Neural progenitor cell (in vitro differentiated cells): ENCODE results near the gene TUSC7. TPM values are rescaled to one million over a fixed set of nuclear protein-coding genes. Genes with fewer than 3 reads are reported as not detected.

Experiments used
- DNase-seq: peaks from one replicate; pipeline ENCODE4 v3.0.0-alpha.2; 2016; ENCODE audit warnings: low spot score
- H2AFZ ChIP-seq: fragments of 200-600 bp; sonication (generic); replicated peaks from 2 replicates; pipeline ENCODE4 v1.6.1; 2016; ENCODE audit warnings: antibody characterized with exemption
- H3F3A ChIP-seq: fragments of 200-600 bp; sonication (generic); 2 replicates; pipeline ENCODE4 v1.6.1; 2016; ENCODE audit warnings: antibody characterized with exemption, low read depth
- H3K27ac ChIP-seq: fragments of 200-600 bp; sonication (generic); 2 replicates; pipeline ENCODE4 v1.5.1; 2016; ENCODE audit warnings: mild to moderate bottlenecking
- H3K27me3 ChIP-seq: fragments of 200-600 bp; sonication (generic); 2 replicates; pipeline ENCODE4 v1.6.1; 2016; ENCODE audit warnings: mild to moderate bottlenecking, moderate library complexity
- H3K36me3 ChIP-seq: fragments of 200-600 bp; sonication (generic); 2 replicates; pipeline ENCODE4 v1.5.1; 2016
- H3K4me1 ChIP-seq: fragments of 200-600 bp; sonication (generic); 2 replicates; pipeline ENCODE4 v1.6.1; 2016; ENCODE audit warnings: mixed run types
- H3K4me2 ChIP-seq: fragments of 200-600 bp; sonication (generic); 2 replicates; pipeline ENCODE4 v1.6.1; 2016
- H3K4me3 ChIP-seq: fragments of 200-600 bp; sonication (generic); 2 replicates; pipeline ENCODE4 v1.5.1; 2016
- H3K79me2 ChIP-seq: fragments of 200-600 bp; sonication (generic); 2 replicates; pipeline ENCODE4 v1.6.1; 2016; ENCODE audit warnings: low read depth
- H3K9ac ChIP-seq: fragments of 200-600 bp; sonication (generic); 2 replicates; pipeline ENCODE4 v1.6.1; 2016
- H3K9me3 ChIP-seq: fragments of 200-600 bp; sonication (generic); 2 replicates; pipeline ENCODE4 v1.5.1; 2016; ENCODE audit warnings: low read depth
- H4K20me1 ChIP-seq: fragments of 200-600 bp; sonication (generic); 2 replicates; pipeline ENCODE4 v1.6.1; 2016; ENCODE audit warnings: low read depth
- H3K27ac Mint-ChIP-seq: 3 replicates; pipeline ENCODE4 v1.8.0; 2021; ENCODE audit warnings: mixed read lengths
- H3K27me3 Mint-ChIP-seq: 2 replicates; pipeline ENCODE4 v1.8.0; 2022; ENCODE audit warnings: low read depth, mild to moderate bottlenecking, inconsistent platforms, moderate library complexity, mixed read lengths; ENCODE audit not compliant: insufficient read depth
- H3K36me3 Mint-ChIP-seq: 3 replicates; pipeline ENCODE4 v1.8.0; 2021; ENCODE audit warnings: mixed read lengths
- H3K4me1 Mint-ChIP-seq: 3 replicates; pipeline ENCODE4 v1.8.0; 2021; ENCODE audit warnings: mixed read lengths
- H3K4me3 Mint-ChIP-seq: 3 replicates; pipeline ENCODE4 v1.8.0; 2021; ENCODE audit warnings: mild to moderate bottlenecking, moderate library complexity, mixed read lengths
- H3K9me3 Mint-ChIP-seq: 3 replicates; pipeline ENCODE4 v1.8.0; 2020; ENCODE audit warnings: mixed read lengths
- EZH2 ChIP-seq: fragments of 200-600 bp; sonication (generic); IDR thresholded peaks from 2 replicates; pipeline ENCODE4 v1.6.1; 2017; ENCODE audit warnings: antibody characterized with exemption, mild to moderate bottlenecking, moderate library complexity
- EZH2phosphoT487 ChIP-seq: fragments of 200-600 bp; sonication (generic); IDR thresholded peaks from 2 replicates; pipeline ENCODE4 v1.6.1; 2017; ENCODE audit warnings: antibody characterized with exemption
- total RNA-seq: library from RNA; depleted of rRNA; stranded (reverse); fragments of >200 nt; gene quantifications from 2 replicates; pipeline ENCODE4 v1.2.3, GENCODE V29; 2015; ENCODE audit warnings: low replicate concordance
- TF ChIP-seq, protein P1 (sequence below): fragments of 200-600 bp; sonication (generic); IDR thresholded peaks from 2 replicates; pipeline ENCODE4 v1.5.1; 2017; ENCODE audit warnings: antibody characterized with exemption, mild to moderate bottlenecking

TUSC7 gene
- total RNA-seq, 1 donor from 2014 or later = not detected

DNA sequence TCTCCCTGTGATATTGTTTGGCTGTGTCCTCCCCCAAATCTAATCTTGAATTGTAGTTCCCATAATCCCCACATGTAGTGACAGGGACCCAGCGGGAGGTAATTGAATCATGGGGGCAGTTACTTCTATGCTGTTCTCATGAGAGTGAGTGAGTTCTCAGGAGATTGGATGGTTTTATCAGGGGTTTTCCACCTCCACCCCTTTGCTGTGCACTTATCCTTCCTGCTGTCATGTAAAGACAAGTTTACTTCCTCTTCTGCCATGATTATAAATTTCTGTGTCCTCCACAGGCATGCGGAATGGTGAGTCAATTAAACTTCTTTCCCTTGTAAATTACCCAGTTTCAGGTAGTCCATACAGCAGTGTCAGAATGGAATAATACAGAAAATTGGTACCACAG, 24.7 kb downstream of the TUSC7 start:
- H3K4me3 Mint-ChIP-seq = no peak overlapping the region
- no peak for DNase-seq

DNA sequence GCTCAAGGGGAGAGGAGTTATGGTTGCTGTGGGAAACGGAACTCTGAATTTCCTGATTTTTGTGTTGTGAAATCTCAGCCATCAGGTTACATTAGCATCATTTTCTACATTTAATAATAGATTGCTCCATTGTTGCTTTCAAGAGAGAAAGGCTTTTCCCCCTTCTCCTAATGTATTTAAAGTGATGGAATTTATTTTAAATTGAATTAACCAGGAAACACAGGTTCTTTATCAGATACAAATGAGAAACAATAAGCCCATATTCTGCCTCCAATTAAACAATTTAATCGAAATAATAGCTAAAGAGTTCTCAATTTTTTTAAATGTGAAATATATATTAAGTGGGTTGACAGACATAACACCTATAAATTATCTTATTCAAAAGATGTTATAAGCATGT, 30.1 kb downstream of the TUSC7 start:
- Histone ChIP-seq H3K36me3 (no peaks in the 10 kb centered on the region), H3K4me1 (peaks cover 13% of the 10 kb centered on the region), H3K9me3 (no peaks in the 10 kb centered on the region), H3K27ac (no peak overlapping the region), H3K27me3 (no peaks in the 10 kb centered on the region), H2AFZ (no peak overlapping the region), H3K4me2 (no peak overlapping the region), H3K9ac (no peak overlapping the region), H3K4me3 (no peak overlapping the region), H4K20me1 (no peaks in the 10 kb centered on the region), H3K79me2 (no peaks in the 10 kb centered on the region), H3F3A (no peaks in the 10 kb centered on the region)
- Mint-ChIP-seq H3K4me1 (no peaks in the 10 kb centered on the region), H3K36me3 (no peaks in the 10 kb centered on the region), H3K27me3 (no peaks in the 10 kb centered on the region), H3K27ac (no peak overlapping the region), H3K4me3 (no peak overlapping the region), H3K9me3 (peaks cover 7% of the 10 kb centered on the region)
- TF ChIP-seq, protein P1, sequence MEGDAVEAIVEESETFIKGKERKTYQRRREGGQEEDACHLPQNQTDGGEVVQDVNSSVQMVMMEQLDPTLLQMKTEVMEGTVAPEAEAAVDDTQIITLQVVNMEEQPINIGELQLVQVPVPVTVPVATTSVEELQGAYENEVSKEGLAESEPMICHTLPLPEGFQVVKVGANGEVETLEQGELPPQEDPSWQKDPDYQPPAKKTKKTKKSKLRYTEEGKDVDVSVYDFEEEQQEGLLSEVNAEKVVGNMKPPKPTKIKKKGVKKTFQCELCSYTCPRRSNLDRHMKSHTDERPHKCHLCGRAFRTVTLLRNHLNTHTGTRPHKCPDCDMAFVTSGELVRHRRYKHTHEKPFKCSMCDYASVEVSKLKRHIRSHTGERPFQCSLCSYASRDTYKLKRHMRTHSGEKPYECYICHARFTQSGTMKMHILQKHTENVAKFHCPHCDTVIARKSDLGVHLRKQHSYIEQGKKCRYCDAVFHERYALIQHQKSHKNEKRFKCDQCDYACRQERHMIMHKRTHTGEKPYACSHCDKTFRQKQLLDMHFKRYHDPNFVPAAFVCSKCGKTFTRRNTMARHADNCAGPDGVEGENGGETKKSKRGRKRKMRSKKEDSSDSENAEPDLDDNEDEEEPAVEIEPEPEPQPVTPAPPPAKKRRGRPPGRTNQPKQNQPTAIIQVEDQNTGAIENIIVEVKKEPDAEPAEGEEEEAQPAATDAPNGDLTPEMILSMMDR = no peak
- TF ChIP-seq EZH2 (no peak), EZH2phosphoT487 (no peak)
- no peak for DNase-seq

More for the DNA sequence above, 24.7 kb downstream of the TUSC7 start:
- Histone ChIP-seq H3K36me3 (no peaks in the 10 kb centered on the region), H3K4me1 (no peaks in the 10 kb centered on the region), H3K9ac (no peak overlapping the region), H3K4me3 (no peak overlapping the region), H3K27ac (no peak overlapping the region), H2AFZ (no peak overlapping the region), H3K79me2 (no peaks in the 10 kb centered on the region), H4K20me1 (no peaks in the 10 kb centered on the region), H3K9me3 (no peaks in the 10 kb centered on the region), H3K4me2 (no peak overlapping the region), H3K27me3 (no peaks in the 10 kb centered on the region), H3F3A (no peaks in the 10 kb centered on the region)
- Mint-ChIP-seq H3K4me1 (no peaks in the 10 kb centered on the region), H3K9me3 (peaks cover 14% of the 10 kb centered on the region), H3K27me3 (no peaks in the 10 kb centered on the region), H3K36me3 (no peaks in the 10 kb centered on the region), H3K27ac (no peak overlapping the region)
- TF ChIP-seq, protein P1 = no peak
- no peak for TF ChIP-seq EZH2
- TF ChIP-seq EZH2phosphoT487 = no peak

DNA sequence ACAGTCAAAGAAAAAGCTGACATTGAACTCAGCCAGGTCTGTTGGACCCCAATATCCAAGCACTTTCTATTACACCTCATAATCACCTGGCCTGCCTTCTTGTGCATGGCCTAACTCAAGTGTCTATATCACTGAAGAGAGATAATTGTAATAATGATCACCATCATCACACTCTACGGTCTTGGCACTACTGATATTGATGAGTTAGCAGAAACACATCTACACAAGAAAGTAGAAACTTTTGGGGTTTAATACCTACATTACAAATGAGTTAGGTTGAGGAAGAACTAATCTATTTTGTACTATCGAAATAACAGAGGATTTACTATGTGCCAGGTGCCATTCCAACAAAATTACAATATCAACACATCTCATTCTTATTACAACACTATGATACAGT, 30.7 kb downstream of the TUSC7 start:
- H3K36me3 Mint-ChIP-seq = no peaks in the 10 kb centered on the region
- no peaks in the 10 kb centered on the region for H3K79me2 ChIP-seq
- H3K27me3 Mint-ChIP-seq = no peaks in the 10 kb centered on the region
- H3K4me1 ChIP-seq = peaks cover 13% of the 10 kb centered on the region
- no peak for DNase-seq
- no peak overlapping the region for H3K4me3 ChIP-seq
- no peak overlapping the region for H3K27ac Mint-ChIP-seq
- H3K4me1 Mint-ChIP-seq = no peaks in the 10 kb centered on the region
- no peaks in the 10 kb centered on the region for H4K20me1 ChIP-seq
- H3K9ac ChIP-seq = no peak overlapping the region
- H2AFZ ChIP-seq = no peak overlapping the region
- TF ChIP-seq, protein P1 = no peak
- TF ChIP-seq EZH2 (no peak), EZH2phosphoT487 (no peak)
- no peaks in the 10 kb centered on the region for H3K27me3 ChIP-seq
- no peaks in the 10 kb centered on the region for H3K36me3 ChIP-seq
- H3F3A ChIP-seq = no peaks in the 10 kb centered on the region
- no peak overlapping the region for H3K4me3 Mint-ChIP-seq
- H3K9me3 ChIP-seq = no peaks in the 10 kb centered on the region
- H3K9me3 Mint-ChIP-seq = peaks cover 5% of the 10 kb centered on the region
- H3K27ac ChIP-seq = no peak overlapping the region
- H3K4me2 ChIP-seq = no peak overlapping the region
